Mesothelial cell of epicardium (in vitro differentiated cells): ENCODE results near the gene TCHH. TPM values are rescaled to one million over a fixed set of nuclear protein-coding genes. Genes with fewer than 3 reads are reported as not detected.

Source experiments
- DNase-seq, 2 experiments: peaks; one replicate each; pipeline ENCODE4 v3.0.0; 2021; ENCODE audit warnings: low spot score in 2 of 2; ENCODE audit not compliant: unreplicated experiment in 2 of 2
- H3K27ac Mint-ChIP-seq: 2 replicates; pipeline ENCODE4 v1.8.0; 2021; ENCODE audit warnings: mixed read lengths
- H3K27me3 Mint-ChIP-seq: 2 replicates; pipeline ENCODE4 v1.8.0; 2021; ENCODE audit warnings: low read depth, mixed read lengths
- H3K36me3 Mint-ChIP-seq: 2 replicates; pipeline ENCODE4 v1.8.0; 2021; ENCODE audit warnings: mixed read lengths
- H3K4me1 Mint-ChIP-seq: 2 replicates; pipeline ENCODE4 v1.8.0; 2021; ENCODE audit warnings: mixed read lengths
- H3K4me3 Mint-ChIP-seq: 2 replicates; pipeline ENCODE4 v1.8.0; 2021; ENCODE audit warnings: mild to moderate bottlenecking, moderate library complexity, mixed read lengths
- H3K9me3 Mint-ChIP-seq: 2 replicates; pipeline ENCODE4 v1.8.0; 2021; ENCODE audit warnings: mixed read lengths
- total RNA-seq: library from RNA; stranded (reverse); gene quantifications from 3 replicates; pipeline ENCODE4 v1.2.1, GENCODE V29; 2021
- TF ChIP-seq, protein P1 (sequence below): fragments of 200-600 bp; sonication (generic); IDR thresholded peaks from one replicate; pipeline ENCODE4 v1.5.0; 2021; ENCODE audit warnings: antibody characterized with exemption; ENCODE audit not compliant: unreplicated experiment

Gene TCHH
- total RNA-seq, 1 donor from 2014 or later = not detected

- no peak for DNase-seq
- Mint-ChIP-seq H3K36me3 (no peaks in the 10 kb centered on the region), H3K9me3 (peaks cover 5% of the 10 kb centered on the region), H3K27ac (no peak overlapping the region), H3K27me3 (peaks cover 11% of the 10 kb centered on the region), H3K4me1 (no peaks in the 10 kb centered on the region), H3K4me3 (no peak overlapping the region)
- TF ChIP-seq, protein P1, sequence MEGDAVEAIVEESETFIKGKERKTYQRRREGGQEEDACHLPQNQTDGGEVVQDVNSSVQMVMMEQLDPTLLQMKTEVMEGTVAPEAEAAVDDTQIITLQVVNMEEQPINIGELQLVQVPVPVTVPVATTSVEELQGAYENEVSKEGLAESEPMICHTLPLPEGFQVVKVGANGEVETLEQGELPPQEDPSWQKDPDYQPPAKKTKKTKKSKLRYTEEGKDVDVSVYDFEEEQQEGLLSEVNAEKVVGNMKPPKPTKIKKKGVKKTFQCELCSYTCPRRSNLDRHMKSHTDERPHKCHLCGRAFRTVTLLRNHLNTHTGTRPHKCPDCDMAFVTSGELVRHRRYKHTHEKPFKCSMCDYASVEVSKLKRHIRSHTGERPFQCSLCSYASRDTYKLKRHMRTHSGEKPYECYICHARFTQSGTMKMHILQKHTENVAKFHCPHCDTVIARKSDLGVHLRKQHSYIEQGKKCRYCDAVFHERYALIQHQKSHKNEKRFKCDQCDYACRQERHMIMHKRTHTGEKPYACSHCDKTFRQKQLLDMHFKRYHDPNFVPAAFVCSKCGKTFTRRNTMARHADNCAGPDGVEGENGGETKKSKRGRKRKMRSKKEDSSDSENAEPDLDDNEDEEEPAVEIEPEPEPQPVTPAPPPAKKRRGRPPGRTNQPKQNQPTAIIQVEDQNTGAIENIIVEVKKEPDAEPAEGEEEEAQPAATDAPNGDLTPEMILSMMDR = no peak
Observed at GRCh38 chr1:152107984-152108881, 7.0 kb downstream of the TCHH start.

DNA sequence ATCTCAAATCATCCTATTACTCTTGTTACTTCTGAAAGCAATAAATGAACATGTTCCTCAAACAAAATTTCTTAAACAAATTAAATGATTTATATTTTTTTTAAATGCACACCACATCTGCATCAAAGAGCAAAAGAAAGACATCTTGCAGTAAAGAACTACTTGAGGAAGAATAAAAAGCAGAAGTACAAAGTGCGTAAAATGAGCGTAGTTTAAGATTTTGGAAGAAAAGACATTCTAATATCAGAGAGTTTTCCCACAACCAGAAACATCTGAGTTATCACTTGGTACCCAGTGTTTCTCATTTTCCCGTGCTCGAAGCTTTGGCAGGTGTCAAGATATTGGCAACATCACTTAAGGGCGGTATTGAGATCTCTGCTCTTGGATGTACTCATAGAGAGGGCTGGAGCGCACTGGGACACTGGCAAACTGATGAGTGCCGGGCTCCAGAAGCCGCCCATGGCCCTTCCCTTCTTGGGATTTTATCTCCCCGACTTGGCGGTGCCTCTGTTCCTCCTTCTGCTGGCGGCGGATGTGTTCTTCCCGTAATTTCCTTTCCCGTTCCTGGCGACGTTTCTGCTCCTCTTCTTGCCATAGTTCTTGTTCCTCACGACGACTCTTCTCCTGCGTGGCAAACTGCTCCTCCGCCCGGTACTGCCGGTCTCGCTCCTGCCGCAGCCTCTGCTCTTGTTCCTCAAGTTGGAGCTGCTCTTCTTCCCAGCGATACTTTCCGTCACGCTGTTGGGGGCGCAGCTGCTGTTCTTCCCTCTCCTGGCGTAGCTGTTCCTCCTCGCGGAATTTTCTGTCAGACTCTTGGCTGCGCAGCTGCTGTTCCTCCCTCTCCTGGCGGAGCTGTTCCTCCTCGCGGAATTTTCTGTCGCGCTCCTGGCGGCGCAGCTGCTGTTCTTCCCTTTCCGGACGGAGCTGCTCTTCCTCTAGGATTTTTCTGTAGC lies 7.9 kb downstream of the TCHH start:
- H3K27me3 Mint-ChIP-seq = peaks cover 11% of the 10 kb centered on the region
- peaks cover 5% of the 10 kb centered on the region for H3K9me3 Mint-ChIP-seq
- H3K4me1 Mint-ChIP-seq = no peaks in the 10 kb centered on the region
- H3K27ac Mint-ChIP-seq = no peak overlapping the region
- TF ChIP-seq, protein P1 = no peak
- DNase-seq = no peak
- no peak overlapping the region for H3K4me3 Mint-ChIP-seq
- H3K36me3 Mint-ChIP-seq = no peaks in the 10 kb centered on the region

DNA sequence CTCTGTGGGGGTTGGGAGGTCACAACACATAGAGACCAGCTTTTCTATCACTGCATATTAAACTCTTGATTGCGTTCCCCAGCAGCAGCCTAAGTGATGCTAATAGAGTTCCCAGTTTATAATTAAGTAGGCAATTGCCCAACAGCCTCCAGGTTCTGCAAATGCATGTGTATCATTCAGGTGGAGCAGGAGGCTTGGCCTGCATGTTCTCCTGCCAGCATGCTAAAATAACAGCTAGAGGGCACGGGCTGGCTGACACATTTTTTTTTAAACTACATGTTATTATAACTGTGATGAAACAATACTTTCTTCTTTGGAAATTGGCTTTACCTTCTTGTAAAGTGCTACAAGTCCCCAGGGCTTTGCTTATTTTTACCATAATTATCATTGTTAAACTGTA lies 10.4 kb downstream of the TCHH start:
- H3K4me3 Mint-ChIP-seq = no peak overlapping the region

GRCh38 chr1:152096931-152097330 lies 18.3 kb downstream of the TCHH start:
- H3K27me3 Mint-ChIP-seq = no peaks in the 10 kb centered on the region
- no peak overlapping the region for H3K4me3 Mint-ChIP-seq
- no peaks in the 10 kb centered on the region for H3K36me3 Mint-ChIP-seq
- H3K9me3 Mint-ChIP-seq = peaks cover 49% of the 10 kb centered on the region
- no peak overlapping the region for H3K27ac Mint-ChIP-seq
- DNase-seq = no peak
- H3K4me1 Mint-ChIP-seq = no peaks in the 10 kb centered on the region
- TF ChIP-seq, protein P1 = no peak

More for the DNA sequence above, 10.4 kb downstream of the TCHH start:
- H3K4me1 Mint-ChIP-seq = no peaks in the 10 kb centered on the region
- peaks cover 21% of the 10 kb centered on the region for H3K9me3 Mint-ChIP-seq
- TF ChIP-seq, protein P1 = no peak
- no peaks in the 10 kb centered on the region for H3K36me3 Mint-ChIP-seq
- no peak for DNase-seq
- no peak overlapping the region for H3K27ac Mint-ChIP-seq
- peaks cover 11% of the 10 kb centered on the region for H3K27me3 Mint-ChIP-seq

GRCh38 chr1:152089014-152089674 lies 26.1 kb downstream of the TCHH start, which contains the start of gene TCHHL1:
TSS of gene TCHHL1 (minus strand) at chr1:152089064. CDS start at chr1:152088143, 921 bp downstream.
- peaks cover 41% of the 10 kb centered on the region for H3K9me3 Mint-ChIP-seq
- no peaks in the 10 kb centered on the region for H3K27me3 Mint-ChIP-seq
- H3K4me1 Mint-ChIP-seq = no peaks in the 10 kb centered on the region
- TF ChIP-seq, protein P1 = no peak
- H3K36me3 Mint-ChIP-seq = no peaks in the 10 kb centered on the region
- no peak for DNase-seq
- no peak within 1 kb of the TSS for H3K4me3 Mint-ChIP-seq
- H3K27ac Mint-ChIP-seq = no peak within 1 kb of the TSS
